ENCODE results near the gene SLC6A11.

Gene SLC6A11

DNA sequence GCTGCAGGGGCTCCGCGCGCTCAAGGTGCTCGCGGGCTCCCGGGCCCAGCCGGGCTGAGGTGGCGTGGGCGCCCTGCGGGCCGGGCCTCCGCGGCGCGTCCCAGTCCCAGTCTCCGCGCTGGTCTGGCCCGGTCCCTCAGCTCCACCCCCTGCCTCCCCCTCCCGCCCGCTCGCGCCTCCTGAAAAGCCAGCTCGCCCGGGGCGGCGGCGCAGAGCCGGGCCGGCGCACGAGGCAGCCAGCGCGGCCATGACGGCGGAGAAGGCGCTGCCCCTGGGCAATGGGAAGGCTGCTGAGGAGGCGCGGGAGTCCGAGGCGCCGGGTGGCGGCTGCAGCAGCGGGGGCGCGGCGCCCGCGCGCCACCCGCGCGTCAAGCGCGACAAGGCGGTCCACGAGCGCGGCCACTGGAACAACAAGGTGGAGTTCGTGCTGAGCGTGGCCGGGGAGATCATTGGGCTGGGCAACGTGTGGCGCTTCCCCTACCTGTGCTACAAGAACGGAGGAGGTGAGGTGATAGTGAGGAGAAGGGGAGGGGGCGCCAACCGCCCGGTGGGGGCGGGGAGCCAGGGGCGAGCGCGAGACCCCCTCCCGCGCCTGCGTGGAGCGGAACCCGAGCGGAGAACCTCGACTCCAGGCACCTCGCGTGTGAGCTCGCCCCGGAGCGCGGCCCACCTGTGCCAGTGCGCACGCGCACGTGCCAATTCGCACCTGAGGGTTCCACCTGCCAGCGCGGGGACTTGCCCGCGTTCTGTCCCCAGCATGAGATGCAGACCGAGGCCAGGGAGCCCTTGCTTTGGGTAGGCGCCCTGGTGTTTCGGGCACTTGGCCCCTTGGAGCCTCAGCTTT, at the start of gene SLC6A11:
TSS of gene SLC6A11 (plus strand) at position 210 of the 844 bp plus-strand sequence. CDS start at position 248, 38 bp downstream.
- peak; percentile 43 for DNase-seq (ENCODE audit: low read depth, low spot score)

DNA sequence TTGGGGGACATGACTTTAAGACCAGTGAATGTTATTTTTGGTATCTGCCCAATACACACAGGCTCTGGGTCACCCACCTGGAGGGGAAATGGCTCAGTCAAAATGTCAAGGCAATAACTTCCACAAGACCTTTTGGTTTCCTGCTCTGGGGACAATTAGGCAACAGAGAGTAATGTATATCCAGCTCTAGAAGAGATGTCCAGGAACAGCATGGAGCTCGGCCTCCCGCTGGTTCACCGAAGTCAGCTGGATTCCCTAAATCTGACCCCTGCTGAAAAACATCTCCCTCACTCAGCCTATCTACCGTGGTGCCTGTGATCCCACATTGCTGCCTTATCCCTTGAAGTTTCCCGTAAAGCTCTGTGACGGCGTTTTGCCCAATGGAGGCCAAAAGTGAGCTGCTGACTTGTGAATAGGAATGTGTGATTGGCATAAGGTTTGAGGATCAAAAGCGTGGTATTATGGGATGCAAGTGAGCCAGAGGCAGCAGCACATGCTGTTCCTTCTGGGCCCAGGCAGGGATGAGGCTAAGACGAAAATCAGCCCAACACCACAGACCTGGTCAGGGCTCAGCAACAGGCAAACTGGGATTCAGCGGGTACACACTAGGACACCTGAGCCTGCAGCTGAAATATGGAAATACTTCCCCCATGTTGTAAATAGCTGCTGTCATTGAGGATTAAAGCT, 47.2 kb upstream of the SLC6A11 start:
- DNase-seq (ENCODE audit: low read depth, low spot score), result no peak

DNA sequence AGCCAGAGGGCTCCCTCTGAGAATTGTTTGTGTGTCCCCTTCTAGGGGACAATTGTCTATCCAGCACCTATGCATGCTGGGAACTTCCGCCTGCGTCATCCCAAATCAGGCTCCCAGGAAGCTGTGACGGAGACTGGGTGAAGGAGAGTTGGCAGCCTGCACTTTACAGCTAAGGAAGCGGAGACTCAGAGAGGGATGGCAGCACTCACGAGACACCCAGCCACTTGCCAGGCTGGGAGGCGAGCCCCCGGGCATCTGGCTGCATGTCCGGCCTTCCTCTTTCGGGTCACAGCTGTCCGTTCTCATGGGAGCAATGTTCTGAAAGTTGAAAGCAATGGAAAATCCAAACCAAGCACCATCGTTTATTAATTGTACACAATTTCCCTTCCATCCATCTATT, 45.5 kb upstream of the SLC6A11 start:
- no peak for DNase-seq (ENCODE audit: low read depth, low spot score)

DNA sequence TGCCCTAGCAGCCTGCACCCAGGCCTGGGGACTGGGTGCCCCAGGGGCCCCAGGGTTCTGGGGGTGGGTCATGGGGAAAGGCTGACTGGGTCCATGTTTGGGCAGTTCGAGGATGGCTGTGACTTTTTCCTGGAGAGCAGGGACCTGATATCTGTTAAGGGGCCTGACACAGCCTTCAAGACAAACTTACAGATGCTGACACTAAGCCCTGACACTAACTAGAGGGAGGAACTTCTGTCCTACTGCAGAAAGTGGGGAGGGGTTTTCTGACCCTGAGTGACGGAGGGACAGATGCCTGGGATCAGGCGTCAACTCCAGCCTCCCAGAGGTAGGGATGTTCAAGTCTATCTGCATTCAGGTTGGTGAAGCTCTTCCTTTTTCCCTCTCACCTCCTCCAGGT, 45.0 kb upstream of the SLC6A11 start:
- DNase-seq (ENCODE audit: low read depth, low spot score), result no peak

DNA sequence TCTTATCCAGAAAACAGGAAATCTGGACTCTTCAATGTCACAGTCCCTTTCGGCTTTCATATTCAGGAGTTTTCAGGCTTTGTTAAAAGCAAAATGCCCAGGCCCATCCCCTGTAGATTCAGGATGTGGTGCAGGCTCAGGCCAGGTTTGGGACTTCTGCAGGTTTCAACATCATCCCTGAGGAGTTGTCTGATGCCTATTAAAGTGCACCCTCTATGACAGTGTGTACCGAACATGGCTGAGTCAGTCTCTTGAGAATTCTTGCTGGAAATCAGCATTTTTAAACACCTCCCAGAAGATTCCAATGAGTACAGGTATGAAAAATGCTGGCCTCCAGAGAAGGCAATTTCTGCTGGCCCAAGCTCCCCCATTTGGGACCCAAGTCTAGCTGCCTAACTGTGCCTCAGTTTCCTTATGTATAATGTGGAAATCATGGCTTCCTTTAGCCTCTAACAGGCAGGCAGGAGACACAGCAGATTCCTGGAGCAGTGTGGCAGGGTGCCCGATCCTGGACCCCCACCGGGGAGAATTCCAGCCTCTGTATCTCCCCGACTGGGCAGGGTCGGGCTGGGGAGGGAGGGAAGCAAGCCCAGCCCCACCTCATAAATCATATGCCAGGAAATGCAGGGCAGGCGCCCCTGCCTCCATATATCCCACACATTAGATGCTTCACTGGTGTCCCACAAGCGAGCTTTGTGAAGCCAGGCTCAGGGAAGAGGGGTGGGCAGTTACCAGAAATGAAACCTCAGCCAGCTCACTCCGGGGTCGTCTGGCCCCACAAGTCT, 44.4 kb upstream of the SLC6A11 start:
- DNase-seq (ENCODE audit: low read depth, low spot score), result no peak

DNA sequence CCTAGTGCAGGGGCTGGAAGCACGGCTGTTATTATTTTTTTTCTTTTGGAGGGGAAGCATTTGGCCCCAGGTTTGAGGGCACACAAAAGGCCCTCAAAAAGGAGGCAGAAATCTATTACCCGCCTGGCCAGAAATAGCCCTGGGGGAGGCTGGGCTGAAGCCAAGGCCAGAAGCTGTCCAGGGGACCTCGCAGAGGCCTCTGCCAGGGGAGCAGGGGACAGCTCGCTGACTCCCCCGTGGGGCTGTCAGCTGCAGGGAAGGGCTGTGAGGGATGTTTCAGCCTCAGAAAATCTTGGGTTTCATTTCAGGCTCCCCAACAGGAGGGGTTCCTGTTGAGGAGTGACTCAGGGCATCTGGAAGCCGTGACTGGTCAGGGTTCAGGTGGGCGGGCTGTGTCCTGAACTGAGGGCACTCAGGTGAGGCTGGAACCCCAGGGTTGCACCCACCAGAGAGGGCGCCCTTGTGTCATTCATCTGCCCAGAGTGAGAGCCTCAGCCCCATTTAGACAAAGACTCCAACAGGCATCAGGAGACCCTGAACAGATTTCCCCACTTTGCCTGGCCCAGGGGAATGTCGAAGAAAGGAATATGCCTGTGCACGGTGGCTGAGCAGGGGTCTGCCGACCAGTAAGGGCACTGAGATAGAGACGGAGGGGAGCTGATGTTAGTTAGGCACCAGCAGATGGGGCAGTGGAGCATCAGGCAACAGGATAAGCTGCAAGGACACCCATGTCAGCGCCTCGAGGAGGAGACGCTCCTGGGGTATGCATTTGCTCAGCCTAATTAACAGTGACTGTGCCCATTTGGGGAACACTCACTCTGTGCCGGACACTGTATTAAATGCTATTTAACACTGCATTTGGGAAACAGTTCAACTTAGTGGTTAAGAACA, 43.5 kb upstream of the SLC6A11 start:
- DNase-seq (ENCODE audit: low read depth, low spot score), result peak; percentile 28

DNA sequence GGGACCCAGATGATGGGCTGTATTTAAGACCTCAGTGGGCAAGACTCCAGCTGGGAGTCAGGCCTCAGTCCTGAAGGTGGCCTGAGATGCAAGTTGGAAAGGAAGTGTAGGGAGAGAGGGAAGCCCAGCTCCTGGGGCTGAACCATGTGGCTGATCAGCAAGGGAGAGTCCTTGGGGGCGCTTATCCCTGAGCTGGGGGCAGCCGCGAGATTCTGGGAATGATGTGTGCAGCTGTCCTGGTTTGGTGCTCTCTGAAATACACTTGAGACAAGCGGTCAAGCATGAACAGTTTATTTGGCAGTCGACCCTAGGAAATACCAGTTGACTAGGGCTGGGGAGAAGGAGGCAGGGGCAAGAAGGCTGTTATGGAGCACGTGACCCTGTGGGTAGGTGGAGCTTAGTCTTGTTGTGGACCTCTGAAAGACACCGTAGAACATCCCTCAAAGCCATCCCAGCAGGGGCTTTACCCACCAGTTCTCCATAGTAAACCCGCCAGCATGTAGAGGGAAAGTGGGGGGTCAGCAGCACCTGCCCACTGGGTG, 41.8 kb upstream of the SLC6A11 start:
- DNase-seq (ENCODE audit: low read depth, low spot score), result no peak

DNA sequence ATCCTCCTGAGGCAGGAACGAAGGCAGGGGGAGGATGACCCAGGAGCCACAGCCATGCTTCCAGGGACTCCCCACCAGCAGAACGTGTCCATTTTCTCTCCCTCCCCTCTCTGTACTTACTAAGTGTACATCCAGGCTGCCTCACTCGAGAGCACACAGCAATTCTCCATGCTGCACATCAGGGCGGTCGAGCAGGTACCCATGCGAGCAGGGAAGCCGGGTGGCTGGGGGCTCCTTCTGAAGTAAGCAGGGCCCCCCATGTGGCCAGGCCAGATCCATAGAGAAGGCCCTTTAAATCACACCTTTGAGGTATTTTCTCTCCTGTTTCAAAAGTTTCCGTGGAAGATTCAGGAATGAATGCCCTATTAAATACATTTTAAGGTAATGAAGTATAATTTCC, 41.2 kb upstream of the SLC6A11 start:
- DNase-seq (ENCODE audit: low read depth, low spot score), result no peak

DNA sequence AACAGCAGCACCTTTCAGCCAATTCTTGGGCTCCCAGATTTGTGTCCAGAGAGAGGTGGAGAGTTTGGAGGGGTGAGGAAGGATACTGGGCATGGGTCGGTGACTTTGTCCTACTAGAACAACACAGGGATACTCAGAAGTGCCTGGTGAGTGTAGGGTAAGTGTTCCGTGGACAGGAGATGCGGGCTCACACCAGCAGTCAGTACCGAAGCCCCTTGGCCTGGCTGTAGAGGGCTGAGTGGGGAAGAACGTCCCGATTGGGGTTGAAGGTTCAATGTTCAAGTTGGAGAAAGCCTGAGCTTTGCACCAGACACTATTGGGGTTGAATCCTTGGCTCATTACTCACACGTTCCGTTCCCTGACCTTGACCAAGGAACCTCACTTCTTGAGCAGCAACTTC, 40.8 kb upstream of the SLC6A11 start:
- DNase-seq (ENCODE audit: low read depth, low spot score), result no peak

DNA sequence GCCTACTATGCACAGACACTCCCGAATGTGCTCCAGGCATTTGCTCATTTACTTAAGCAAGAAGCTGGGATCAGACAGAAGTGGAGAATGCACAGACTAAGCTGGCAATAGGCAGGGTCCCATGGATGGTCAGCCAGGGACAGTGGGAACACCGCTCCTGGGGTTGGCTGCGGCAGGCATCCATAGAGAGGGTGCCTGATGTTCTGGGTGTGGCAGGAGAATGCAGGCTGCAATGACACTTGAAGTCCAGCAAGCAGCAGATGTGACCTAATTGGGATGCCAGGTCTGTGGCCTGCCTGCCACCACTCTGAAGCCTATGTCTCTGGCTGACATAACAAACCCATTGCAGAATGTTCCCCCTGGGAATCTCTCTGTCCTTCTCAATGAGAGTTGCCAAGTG, 40.2 kb upstream of the SLC6A11 start:
- no peak for DNase-seq (ENCODE audit: low read depth, low spot score)

DNA sequence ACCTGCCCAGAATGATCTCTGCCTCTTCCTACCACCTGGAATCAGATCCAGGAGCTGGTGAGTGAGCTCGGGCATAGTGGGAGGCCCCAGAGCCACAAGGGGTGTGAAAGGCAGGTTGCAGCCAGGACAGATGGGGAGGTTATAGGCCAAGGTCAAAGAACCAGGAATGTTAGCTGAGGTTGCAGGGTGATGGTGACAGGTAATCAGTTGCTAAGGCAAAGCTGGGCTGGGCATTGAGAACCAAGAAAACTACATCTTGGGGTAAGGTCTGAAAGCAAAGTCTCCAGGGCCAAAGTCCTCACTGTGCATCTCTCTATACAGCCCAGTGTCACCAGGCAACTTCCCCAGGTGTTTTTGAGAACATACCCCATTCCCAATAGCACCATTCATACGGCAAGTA, 38.4 kb upstream of the SLC6A11 start:
- no peak for DNase-seq (ENCODE audit: low read depth, low spot score)

DNA sequence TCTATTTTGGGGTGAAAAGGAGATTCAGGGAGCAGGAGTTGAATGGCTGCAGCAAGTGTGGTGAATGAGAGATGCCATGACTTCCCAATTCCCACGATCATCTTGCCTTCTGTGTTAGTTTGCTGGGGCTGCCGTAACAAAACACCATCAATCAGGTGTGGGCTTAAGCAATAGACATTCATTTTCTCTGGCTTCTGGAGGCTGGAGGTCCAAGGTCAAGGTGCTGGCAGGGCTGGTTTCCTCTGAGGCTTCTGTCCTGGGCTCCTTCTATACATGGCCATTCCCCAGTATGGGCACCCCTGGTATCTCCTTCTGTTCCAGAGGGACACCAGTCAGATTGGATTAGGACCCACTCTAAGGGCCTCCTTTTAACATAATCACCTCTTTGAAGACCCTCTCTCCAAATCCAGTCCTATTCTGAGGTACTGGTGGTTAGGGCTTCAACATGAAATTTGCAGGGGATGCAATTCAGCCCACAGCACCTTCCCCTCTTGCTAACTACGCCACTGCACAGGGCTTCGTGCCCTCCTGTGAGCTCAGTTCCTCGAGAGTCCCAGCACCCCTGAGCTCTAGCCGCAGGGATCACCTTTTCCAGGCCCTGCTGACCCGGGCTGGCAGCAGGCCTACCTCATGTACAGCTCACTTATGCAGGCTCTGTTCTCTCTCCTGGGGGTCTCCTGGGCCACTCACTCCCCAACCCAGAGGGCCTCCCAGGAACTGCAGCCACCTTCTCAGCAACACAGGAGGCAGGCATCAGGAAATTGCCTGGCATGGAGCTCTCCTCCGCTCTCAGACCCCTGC, 37.3 kb upstream of the SLC6A11 start:
- DNase-seq (ENCODE audit: low read depth, low spot score), result no peak

DNA sequence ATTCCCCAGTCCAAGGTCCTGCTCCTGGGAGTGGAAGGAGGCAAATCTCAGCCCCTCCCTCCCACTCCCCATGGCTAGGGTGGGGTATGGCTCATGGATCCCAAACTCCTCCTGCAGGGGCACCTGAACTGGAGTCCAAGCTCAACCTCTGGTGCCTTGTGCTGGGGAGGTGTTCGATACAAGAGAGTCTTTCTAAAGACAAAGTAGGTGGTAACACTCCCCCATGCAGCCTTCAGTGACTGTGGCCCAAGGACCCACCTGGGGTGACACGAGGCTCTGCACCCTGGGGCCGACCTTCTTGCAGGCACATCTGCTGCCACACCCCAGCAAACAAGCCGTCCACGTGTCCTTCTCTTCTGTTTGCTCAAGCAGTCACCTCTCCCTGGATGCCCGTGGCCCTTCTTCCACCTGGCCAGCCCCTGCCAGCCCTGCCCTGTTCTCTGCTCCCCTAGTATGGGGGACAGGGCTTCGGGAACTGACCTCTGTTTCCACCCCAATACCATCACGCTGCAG, 36.7 kb upstream of the SLC6A11 start:
- DNase-seq (ENCODE audit: low read depth, low spot score), result no peak

DNA sequence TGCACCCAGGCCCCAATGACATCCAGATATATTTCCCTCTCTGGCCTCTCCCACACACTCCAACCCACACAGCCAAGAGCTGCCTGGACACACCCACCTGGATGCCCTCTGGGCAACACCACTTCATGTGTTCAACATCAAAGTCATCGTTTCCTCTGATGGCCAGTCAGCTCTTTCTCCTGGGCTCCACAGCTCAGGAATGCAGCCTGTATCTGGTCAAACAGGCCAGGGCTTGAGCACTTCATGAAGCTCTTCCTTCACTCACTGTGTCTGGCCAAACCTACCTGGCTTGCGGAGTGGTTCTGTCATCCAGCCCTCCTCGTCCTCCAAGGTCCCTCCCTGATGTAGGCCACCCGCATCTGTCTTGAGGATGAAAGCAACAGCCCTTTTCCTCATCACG, 35.8 kb upstream of the SLC6A11 start:
- DNase-seq (ENCODE audit: low read depth, low spot score), result no peak

DNA sequence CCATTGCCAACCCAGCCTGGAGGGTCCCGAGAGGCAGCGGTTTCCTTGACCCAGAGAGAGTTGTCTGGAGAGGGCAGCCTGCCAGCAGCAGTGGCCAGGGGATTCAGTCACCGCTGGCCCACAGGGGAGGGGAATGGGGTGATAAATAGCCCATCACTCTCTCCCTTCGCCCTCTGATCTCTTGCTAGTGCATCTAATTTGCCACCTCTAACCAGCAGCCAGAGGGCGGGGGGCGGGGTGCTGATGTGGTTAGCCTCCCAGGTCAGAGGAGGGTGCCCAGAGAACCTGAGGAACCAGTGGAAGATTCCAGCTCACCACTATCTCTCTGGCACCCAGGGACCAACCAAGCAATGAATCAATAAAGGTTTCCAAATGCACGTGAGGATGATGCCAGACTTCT, 35.1 kb upstream of the SLC6A11 start:
- no peak for DNase-seq (ENCODE audit: low read depth, low spot score)

DNA sequence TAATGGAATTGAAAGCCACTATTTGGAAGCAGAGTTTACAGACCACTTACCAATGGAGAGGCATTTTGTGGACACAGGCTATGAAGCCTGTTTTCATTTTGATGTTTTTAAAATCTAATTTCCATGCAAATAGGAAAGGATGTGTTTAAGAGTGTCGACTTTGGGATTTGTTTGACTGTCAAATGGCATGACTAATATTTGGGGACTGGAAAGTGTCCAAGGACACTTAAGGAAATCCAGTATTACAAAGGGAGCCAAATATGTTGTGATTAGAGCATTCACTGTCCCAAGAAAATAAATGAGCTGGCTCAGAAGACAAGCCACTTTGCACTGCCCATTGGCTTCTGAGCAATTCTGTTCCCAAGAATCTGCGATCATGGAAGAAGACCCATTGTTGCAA, 34.0 kb upstream of the SLC6A11 start:
- no peak for DNase-seq (ENCODE audit: low read depth, low spot score)

DNA sequence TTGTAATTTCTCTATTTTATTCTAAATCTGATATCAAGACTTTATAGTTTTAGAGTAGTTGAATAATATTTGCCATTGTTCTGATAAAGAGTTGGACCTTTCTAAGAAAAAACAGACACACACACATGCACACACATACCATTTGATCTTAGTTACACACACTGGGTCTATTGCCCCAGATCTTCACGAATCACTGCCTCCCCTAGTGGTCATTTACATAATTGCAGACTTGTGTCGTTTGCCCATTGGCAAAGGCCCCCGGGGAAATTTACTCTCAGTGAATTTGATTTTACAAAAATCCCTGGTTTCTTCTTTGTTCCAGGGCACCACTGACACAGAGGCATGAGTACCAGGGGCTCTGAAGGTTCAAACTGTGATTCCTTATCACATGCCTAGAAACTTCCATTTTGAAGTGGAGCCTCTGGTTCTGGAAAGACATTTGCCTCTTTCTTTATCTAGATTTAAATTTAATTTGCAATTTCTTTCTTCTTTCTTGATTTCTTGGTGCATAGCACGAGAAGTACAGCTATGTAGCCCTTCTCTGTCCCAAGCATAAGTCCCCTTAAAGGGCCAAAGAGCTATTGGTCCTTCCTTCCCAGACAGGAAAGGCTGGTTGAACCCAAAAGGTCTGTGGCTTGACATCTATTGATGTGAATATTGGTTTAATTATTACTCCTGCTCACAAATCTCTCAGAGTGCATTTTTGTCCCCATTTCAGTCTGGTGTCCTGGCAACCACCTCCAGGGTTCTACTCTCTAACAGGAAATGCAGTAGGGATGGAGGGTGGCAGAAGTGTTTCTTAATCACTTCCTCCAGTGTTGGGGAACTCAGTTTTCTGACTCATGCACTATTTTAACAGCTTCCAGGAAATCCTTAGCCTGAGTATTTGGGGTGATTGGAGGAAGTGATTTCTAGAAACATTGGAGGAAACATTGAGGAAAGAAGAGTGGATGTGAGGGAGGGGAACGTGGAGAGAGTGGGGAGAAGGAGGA, 32.4 kb upstream of the SLC6A11 start:
- peak; percentile 20 for DNase-seq (ENCODE audit: low read depth, low spot score)

DNA sequence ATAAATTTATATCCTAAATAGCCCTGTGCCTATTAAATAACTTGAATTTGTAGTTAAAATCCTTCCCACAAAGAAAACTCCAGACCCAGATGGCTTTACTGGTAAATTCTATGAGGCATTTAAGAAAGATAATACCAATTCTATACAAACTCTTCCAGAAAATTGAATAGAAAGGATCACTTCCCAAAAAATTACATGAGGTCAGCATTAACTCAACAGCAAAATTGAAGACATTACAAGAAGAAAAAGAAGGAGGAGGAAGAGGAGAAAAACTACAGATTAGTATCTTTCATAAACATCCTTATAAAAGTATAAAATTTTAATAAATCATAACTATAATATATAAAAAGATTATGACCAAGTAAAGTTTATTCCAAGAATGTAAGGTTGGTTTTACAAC, 29.4 kb upstream of the SLC6A11 start:
- no peak for DNase-seq (ENCODE audit: low read depth, low spot score)

DNA sequence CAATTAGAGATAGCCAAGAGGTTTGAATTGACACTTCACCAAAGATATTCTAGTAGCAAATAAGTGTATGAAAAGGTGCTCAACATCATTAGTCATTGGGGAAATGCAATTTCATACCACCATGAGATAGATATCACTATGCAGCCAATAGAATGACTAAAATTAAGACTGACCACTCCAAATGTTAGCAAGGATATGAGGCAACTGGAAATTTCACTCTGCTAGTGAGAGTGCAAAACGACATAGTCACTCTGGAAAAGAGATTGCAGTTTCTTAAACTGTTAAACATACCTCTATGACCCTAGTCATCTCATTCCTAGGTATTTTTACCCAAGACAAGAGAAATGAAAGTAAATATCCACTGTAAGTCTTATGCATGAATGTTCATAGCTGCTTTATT, 27.6 kb upstream of the SLC6A11 start:
- no peak for DNase-seq (ENCODE audit: low read depth, low spot score)
